ENCODE data around the gene LEF1.

Gene LEF1

DNA sequence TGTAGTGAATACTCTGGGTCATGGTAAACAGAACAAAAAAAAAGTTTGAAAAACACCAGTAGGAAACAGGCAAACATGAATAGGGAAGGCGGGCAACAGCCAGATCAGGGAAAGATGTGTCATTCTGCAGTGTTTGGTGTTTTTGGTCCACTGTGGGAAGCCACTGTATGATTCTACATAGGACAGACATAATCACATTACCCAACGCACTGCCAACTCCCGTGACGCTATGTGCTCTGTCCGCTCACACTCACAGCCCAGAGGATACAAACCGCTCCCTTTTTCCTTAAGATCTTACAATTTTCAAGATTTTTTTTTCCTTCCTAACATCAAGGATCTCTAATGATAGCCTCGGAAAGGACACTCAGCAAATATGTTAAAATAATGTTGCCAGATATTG is 119.7 kb downstream of the LEF1 start:
- no peak overlapping the region for H3K4me3 ChIP-seq (ENCODE audit: low read depth, low read length)
- TF ChIP-seq MYC (IDR thresholded peaks at IDR 0.05; ENCODE audit: low read depth, low read length), result no peak
- no peak for TF ChIP-seq POLR2A (IDR thresholded peaks at IDR 0.05; ENCODE audit: extremely low read depth, insufficient read length)
- TF ChIP-seq, protein P1, sequence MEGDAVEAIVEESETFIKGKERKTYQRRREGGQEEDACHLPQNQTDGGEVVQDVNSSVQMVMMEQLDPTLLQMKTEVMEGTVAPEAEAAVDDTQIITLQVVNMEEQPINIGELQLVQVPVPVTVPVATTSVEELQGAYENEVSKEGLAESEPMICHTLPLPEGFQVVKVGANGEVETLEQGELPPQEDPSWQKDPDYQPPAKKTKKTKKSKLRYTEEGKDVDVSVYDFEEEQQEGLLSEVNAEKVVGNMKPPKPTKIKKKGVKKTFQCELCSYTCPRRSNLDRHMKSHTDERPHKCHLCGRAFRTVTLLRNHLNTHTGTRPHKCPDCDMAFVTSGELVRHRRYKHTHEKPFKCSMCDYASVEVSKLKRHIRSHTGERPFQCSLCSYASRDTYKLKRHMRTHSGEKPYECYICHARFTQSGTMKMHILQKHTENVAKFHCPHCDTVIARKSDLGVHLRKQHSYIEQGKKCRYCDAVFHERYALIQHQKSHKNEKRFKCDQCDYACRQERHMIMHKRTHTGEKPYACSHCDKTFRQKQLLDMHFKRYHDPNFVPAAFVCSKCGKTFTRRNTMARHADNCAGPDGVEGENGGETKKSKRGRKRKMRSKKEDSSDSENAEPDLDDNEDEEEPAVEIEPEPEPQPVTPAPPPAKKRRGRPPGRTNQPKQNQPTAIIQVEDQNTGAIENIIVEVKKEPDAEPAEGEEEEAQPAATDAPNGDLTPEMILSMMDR (IDR thresholded peaks at IDR 0.05; ENCODE audit: low read depth, low read length), result no peak
- TF ChIP-seq, protein P2, sequence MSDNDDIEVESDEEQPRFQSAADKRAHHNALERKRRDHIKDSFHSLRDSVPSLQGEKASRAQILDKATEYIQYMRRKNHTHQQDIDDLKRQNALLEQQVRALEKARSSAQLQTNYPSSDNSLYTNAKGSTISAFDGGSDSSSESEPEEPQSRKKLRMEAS (IDR thresholded peaks at IDR 0.05; ENCODE audit: low read depth, low read length), result no peak
- DNase-seq (ENCODE audit: low read depth), result no peak

DNA sequence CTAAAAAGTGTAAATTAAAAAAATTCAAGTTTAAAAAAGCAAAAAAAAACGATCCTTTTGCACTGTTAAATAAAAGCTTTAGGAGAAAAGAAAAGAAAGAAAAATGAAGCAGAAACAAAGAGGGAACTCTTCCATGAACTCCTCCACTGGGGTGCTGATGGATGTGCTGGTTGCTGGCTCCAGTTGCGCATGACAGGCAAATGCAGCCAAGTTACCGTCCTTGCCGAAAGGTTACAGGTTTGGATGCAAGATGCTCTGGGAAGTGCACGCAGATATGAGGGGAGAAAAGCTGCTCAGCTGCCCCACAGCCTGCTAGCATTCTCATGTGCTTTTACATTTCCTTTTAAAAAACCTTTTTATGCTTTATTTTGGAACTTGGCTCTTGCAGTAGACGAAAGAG is 120.6 kb downstream of the LEF1 start:
- no peak for DNase-seq (ENCODE audit: low read depth)
- no peak for TF ChIP-seq MYC (IDR thresholded peaks at IDR 0.05; ENCODE audit: low read depth, low read length)
- TF ChIP-seq, protein P1 (IDR thresholded peaks at IDR 0.05; ENCODE audit: low read depth, low read length), result no peak
- TF ChIP-seq, protein P2 (IDR thresholded peaks at IDR 0.05; ENCODE audit: low read depth, low read length), result no peak
- TF ChIP-seq POLR2A (IDR thresholded peaks at IDR 0.05; ENCODE audit: extremely low read depth, insufficient read length), result no peak
- H3K4me3 ChIP-seq (ENCODE audit: low read depth, low read length), result no peak overlapping the region

- TF ChIP-seq MYC (IDR thresholded peaks at IDR 0.05; ENCODE audit: low read depth, low read length) (no peak), POLR2A (IDR thresholded peaks at IDR 0.05; ENCODE audit: extremely low read depth, insufficient read length) (no peak)
- TF ChIP-seq, protein P2 (IDR thresholded peaks at IDR 0.05; ENCODE audit: low read depth, low read length), result no peak
- TF ChIP-seq, protein P1 (IDR thresholded peaks at IDR 0.05; ENCODE audit: low read depth, low read length), result no peak
- no peak for DNase-seq (ENCODE audit: low read depth)
These were observed 121.5 kb downstream of the LEF1 start for GRCh38 chr4:108047199-108047598.

DNA sequence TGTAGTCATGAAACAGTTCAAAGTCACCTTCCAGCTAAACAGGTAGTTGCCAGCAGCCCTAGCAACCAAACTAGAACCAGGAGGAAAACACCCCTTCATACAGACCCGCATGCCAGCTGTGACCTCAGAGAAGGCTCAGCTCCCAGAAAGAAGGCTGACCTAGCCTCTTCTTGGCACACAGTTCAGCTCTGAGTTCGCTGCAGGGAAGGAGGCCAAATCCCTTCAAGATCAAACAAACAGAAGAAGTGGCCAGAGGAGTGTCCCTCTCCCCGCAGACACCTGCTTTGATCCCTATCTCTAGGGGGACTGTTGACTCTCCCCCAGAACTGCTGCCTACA is 123.1 kb downstream of the LEF1 start:
- TF ChIP-seq, protein P1 (IDR thresholded peaks at IDR 0.05; ENCODE audit: low read depth, low read length), result no peak
- TF ChIP-seq MYC (IDR thresholded peaks at IDR 0.05; ENCODE audit: low read depth, low read length), result no peak
- TF ChIP-seq, protein P2 (IDR thresholded peaks at IDR 0.05; ENCODE audit: low read depth, low read length), result no peak
- no peak for TF ChIP-seq POLR2A (IDR thresholded peaks at IDR 0.05; ENCODE audit: extremely low read depth, insufficient read length)
- H3K4me3 ChIP-seq (ENCODE audit: low read depth, low read length), result no peak overlapping the region
- DNase-seq (ENCODE audit: low read depth), result no peak

More at GRCh38 chr4:108047199-108047598, 121.5 kb downstream of the LEF1 start:
- no peak overlapping the region for H3K4me3 ChIP-seq (ENCODE audit: low read depth, low read length)

- no peak for DNase-seq (ENCODE audit: low read depth)
- TF ChIP-seq, protein P2 (IDR thresholded peaks at IDR 0.05; ENCODE audit: low read depth, low read length), result no peak
- no peak for TF ChIP-seq POLR2A (IDR thresholded peaks at IDR 0.05; ENCODE audit: extremely low read depth, insufficient read length)
- no peak for TF ChIP-seq MYC (IDR thresholded peaks at IDR 0.05; ENCODE audit: low read depth, low read length)
- TF ChIP-seq, protein P1 (IDR thresholded peaks at IDR 0.05; ENCODE audit: low read depth, low read length), result no peak
These were observed 123.6 kb downstream of the LEF1 start for GRCh38 chr4:108044951-108045686.

More at GRCh38 chr4:108044951-108045686, 123.6 kb downstream of the LEF1 start:
- H3K4me3 ChIP-seq (ENCODE audit: low read depth, low read length), result no peak overlapping the region

Data from NB4 (cell line).